WTC11 (cell line): Measurements from ENCODE around the gene TRAPPC2B. TPM values are rescaled to one million over a fixed set of nuclear protein-coding genes. Genes with fewer than 3 reads are reported as not detected.

Experiments used
- ATAC-seq: fragments of 200-7000 bp; cut with Tn5 transposase; 2 replicates; pipeline ENCODE4 v1.10.0; 2021; ENCODE audit warnings: mild to moderate bottlenecking, moderate library complexity
- CTCF ChIA-PET: fragments of 300-600 bp; sonication (Branson Sonifier 250); formaldehyde crosslinking; loops from one replicate; lab custom pipeline; 2021; ENCODE audit warnings: antibody characterized with exemption; lab: Charles Lee
- POLR2A ChIA-PET: fragments of 350-600 bp; sonication (Branson Sonifier 250); formaldehyde crosslinking; loops from one replicate; lab custom pipeline; 2021; ENCODE audit warnings: antibody characterized with exemption; lab: Charles Lee
- DNase-seq: peaks from one replicate; pipeline ENCODE4 v3.0.0; 2021; ENCODE audit warnings: low spot score
- H3K27ac Mint-ChIP-seq: 2 replicates; pipeline ENCODE4 v1.8.0; 2021; ENCODE audit warnings: mixed read lengths
- H3K27me3 Mint-ChIP-seq: 2 replicates; pipeline ENCODE4 v1.8.0; 2021; ENCODE audit warnings: low read depth, mild to moderate bottlenecking, moderate library complexity, mixed read lengths
- H3K36me3 Mint-ChIP-seq: 2 replicates; pipeline ENCODE4 v1.8.0; 2021; ENCODE audit warnings: mixed read lengths
- H3K4me1 Mint-ChIP-seq: 2 replicates; pipeline ENCODE4 v1.8.0; 2022; ENCODE audit warnings: mixed read lengths
- H3K4me3 Mint-ChIP-seq: 2 replicates; pipeline ENCODE4 v1.8.0; 2021; ENCODE audit warnings: mild to moderate bottlenecking, moderate library complexity, mixed read lengths
- H3K9me3 Mint-ChIP-seq: 2 replicates; pipeline ENCODE4 v1.8.0; 2021; ENCODE audit warnings: mixed read lengths
- CDX4 ChIP-seq: fragments of 250-450 bp; sonication (Bioruptor Pico); IDR thresholded peaks from 2 replicates; pipeline ENCODE4 v1.9.0; 2021; ENCODE audit warnings: moderate library complexity, mild to moderate bottlenecking, inconsistent platforms, borderline replicate concordance
- CTCF ChIP-seq: fragments of 200-600 bp; IDR thresholded peaks from 2 replicates; pipeline ENCODE4 v1.8.0; 2022; ENCODE audit warnings: antibody characterized with exemption
- E2F1 ChIP-seq: sonication (generic); formaldehyde crosslinking; IDR thresholded peaks from 2 replicates; pipeline ENCODE4 v1.8.0; 2022; ENCODE audit warnings: mild to moderate bottlenecking, missing genetic modification reagents
- ESRRA ChIP-seq: sonication (generic); formaldehyde crosslinking; IDR thresholded peaks from 2 replicates; pipeline ENCODE4 v1.8.1; 2022; ENCODE audit warnings: mild to moderate bottlenecking, missing genetic modification reagents, borderline replicate concordance
- ETV6 ChIP-seq: sonication (generic); formaldehyde crosslinking; IDR thresholded peaks from 2 replicates; pipeline ENCODE4 v1.8.1; 2022; ENCODE audit warnings: mild to moderate bottlenecking, missing genetic modification reagents
- FOXK1 ChIP-seq: sonication (generic); formaldehyde crosslinking; IDR thresholded peaks from 2 replicates; pipeline ENCODE4 v1.8.0; 2022; ENCODE audit warnings: mild to moderate bottlenecking, moderate library complexity, missing genetic modification reagents
- GABPB1 ChIP-seq: sonication (generic); formaldehyde crosslinking; IDR thresholded peaks from 2 replicates; pipeline ENCODE4 v1.8.1; 2023; ENCODE audit warnings: mild to moderate bottlenecking, missing genetic modification reagents
- JUN ChIP-seq: sonication (generic); formaldehyde crosslinking; IDR thresholded peaks from 2 replicates; pipeline ENCODE4 v1.8.0; 2023; ENCODE audit warnings: mild to moderate bottlenecking, missing genetic modification reagents
- MAX ChIP-seq: sonication (generic); formaldehyde crosslinking; IDR thresholded peaks from 2 replicates; pipeline ENCODE4 v1.8.0; 2022; ENCODE audit warnings: mild to moderate bottlenecking, missing genetic modification reagents
- MXD4 ChIP-seq: fragments of 250-450 bp; sonication (Bioruptor Pico); IDR thresholded peaks from 2 replicates; pipeline ENCODE4 v1.8.0; 2021; ENCODE audit warnings: mild to moderate bottlenecking, moderate library complexity, borderline replicate concordance
- NR2C2 ChIP-seq: sonication (generic); formaldehyde crosslinking; IDR thresholded peaks from 2 replicates; pipeline ENCODE4 v1.8.0; 2022; ENCODE audit warnings: mild to moderate bottlenecking, missing genetic modification reagents
- PRDM15 ChIP-seq: sonication (generic); formaldehyde crosslinking; IDR thresholded peaks from 2 replicates; pipeline ENCODE4 v1.8.0; 2022; ENCODE audit warnings: missing genetic modification reagents
- PREB ChIP-seq: sonication (generic); formaldehyde crosslinking; IDR thresholded peaks from 2 replicates; pipeline ENCODE4 v1.8.1; 2022; ENCODE audit warnings: mild to moderate bottlenecking, missing genetic modification reagents, moderate library complexity, borderline replicate concordance
- RORB ChIP-seq: fragments of 250-450 bp; sonication (Bioruptor Pico); IDR thresholded peaks from 2 replicates; pipeline ENCODE4 v1.9.0; 2021; ENCODE audit warnings: mild to moderate bottlenecking
- TCF7 ChIP-seq: sonication (generic); formaldehyde crosslinking; IDR thresholded peaks from 2 replicates; pipeline ENCODE4 v1.8.0; 2022; ENCODE audit warnings: mild to moderate bottlenecking, low read depth, missing genetic modification reagents, moderate library complexity
- TEAD1 ChIP-seq: sonication (generic); formaldehyde crosslinking; IDR thresholded peaks from 2 replicates; pipeline ENCODE4 v1.8.0; 2022; ENCODE audit warnings: mild to moderate bottlenecking, missing genetic modification reagents
- ZBTB21 ChIP-seq: sonication (generic); formaldehyde crosslinking; IDR thresholded peaks from 2 replicates; pipeline ENCODE4 v1.8.1; 2023; ENCODE audit warnings: mild to moderate bottlenecking, missing genetic modification reagents, borderline replicate concordance
- ZNF232 ChIP-seq: sonication (generic); formaldehyde crosslinking; IDR thresholded peaks from 2 replicates; pipeline ENCODE4 v1.8.0; 2022; ENCODE audit warnings: mild to moderate bottlenecking, missing genetic modification reagents
- total RNA-seq: library from RNA; stranded (reverse); gene quantifications from 3 replicates; pipeline ENCODE4 v1.2.3, GENCODE V29; 2021

TRAPPC2B gene
- total RNA-seq, 1 experiment from 2014 or later = 10.5 TPM

- no peaks in the 10 kb centered on the region for H3K4me1 Mint-ChIP-seq
- TF ChIP-seq ETV6 (CRISPR knock-in tag) = no peak
- TF ChIP-seq NR2C2 (CRISPR knock-in tag) = no peak
- no peak for TF ChIP-seq ESRRA (CRISPR knock-in tag)
- TF ChIP-seq GABPB1 = peak; percentile 76
- DNase-seq (no peak), ATAC-seq (no peak)
- H3K9me3 Mint-ChIP-seq = no peaks in the 10 kb centered on the region
- no peak overlapping the region for H3K4me3 Mint-ChIP-seq
- peaks cover 54% of the 10 kb centered on the region for H3K27me3 Mint-ChIP-seq
- no peak overlapping the region for H3K27ac Mint-ChIP-seq
- H3K36me3 Mint-ChIP-seq = no peaks in the 10 kb centered on the region
- ChIA-PET POLR2A (no interaction called here), CTCF (no interaction called here)
These were observed 49.2 kb upstream of the TRAPPC2B start for GRCh38 chr19:57314146-57314545.

GRCh38 chr19:57317503-57317902, 45.8 kb upstream of the TRAPPC2B start:
- Mint-ChIP-seq H3K4me1 (peaks cover 18% of the 10 kb centered on the region), H3K4me3 (peak overlapping the region; percentile 15)
- POLR2A ChIA-PET = interaction anchor here (0.7 to 1.1 kb wide), 2 partner anchors 15 to 27 kb away, joined by 3 to 10 read pairs; no protein-coding TSS in a partner anchor

GRCh38 chr19:57319869-57320179, 43.5 kb upstream of the TRAPPC2B start:
- H3K4me3 Mint-ChIP-seq = peak overlapping the region; percentile 87
- no peak for DNase-seq
- peaks cover 11% of the 10 kb centered on the region for H3K36me3 Mint-ChIP-seq
- H3K9me3 Mint-ChIP-seq = no peaks in the 10 kb centered on the region
- peaks cover 26% of the 10 kb centered on the region for H3K27me3 Mint-ChIP-seq
- peak overlapping the region; percentile 98 for H3K27ac Mint-ChIP-seq
- peaks cover 18% of the 10 kb centered on the region for H3K4me1 Mint-ChIP-seq
- ATAC-seq = no peak
- POLR2A ChIA-PET = interaction anchor here (0.6 to 0.7 kb wide), 2 partner anchors 215 to 367 kb away, joined by 3 read pairs; no protein-coding TSS in a partner anchor
- CTCF ChIA-PET = interaction anchor here (0.6 to 1.1 kb wide), 2 partner anchors 32 to 362 kb away, joined by 3 to 5 read pairs; partner anchors contain the start of gene ZNF551
- no peak for TF ChIP-seq FOXK1 (CRISPR knock-in tag)
- TF ChIP-seq E2F1 (CRISPR knock-in tag) = no peak
- TF ChIP-seq PREB = no peak
- TF ChIP-seq MAX (CRISPR knock-in tag) = no peak
- TF ChIP-seq ZNF232 = no peak
- TF ChIP-seq TCF7 (CRISPR knock-in tag) = no peak
- no peak for TF ChIP-seq RORB (CRISPR knock-in tag)
- TF ChIP-seq TEAD1 = no peak
- TF ChIP-seq CDX4 (CRISPR knock-in tag) = no peak
- TF ChIP-seq ZBTB21 (CRISPR knock-in tag) = no peak
- TF ChIP-seq JUN = no peak

More at GRCh38 chr19:57317503-57317902, 45.8 kb upstream of the TRAPPC2B start:
- Mint-ChIP-seq H3K27me3 (peaks cover 43% of the 10 kb centered on the region), H3K27ac (no peak overlapping the region), H3K36me3 (no peaks in the 10 kb centered on the region), H3K9me3 (no peaks in the 10 kb centered on the region)
- CTCF ChIA-PET = interaction anchor here (0.5 to 1.8 kb wide), 4 partner anchors 15 to 1251 kb away, joined by 3 to 11 read pairs (median 4); no protein-coding TSS in a partner anchor
- peak; percentile 48 for DNase-seq
- TF ChIP-seq CTCF (no peak), MXD4 (no peak), PRDM15 (no peak)
- ATAC-seq = peak; percentile 15; the same call in 1 of the 2 replicates
